HG02884 (cell line): ENCODE data around the gene UBL4B.
"Not testable (repeated sequence)": the region's sequence is repeated elsewhere in the genome, so short reads cannot be mapped to it uniquely, and the experiment has no call there.

Experiments
- ATAC-seq: cut with Tn5 transposase; IDR thresholded peaks from one replicate; pipeline ENCODE4 v1.9.1; 2021; ENCODE audit warnings: mild to moderate bottlenecking, moderate library complexity; ENCODE audit not compliant: unreplicated experiment

UBL4B gene

GRCh38 chr1:110112143-110112542 is at the start of gene UBL4B:
UBL4B (plus strand) TSS chr1:110112443; CDS start chr1:110112535, 92 bp downstream.
- ATAC-seq, result no peak

- ATAC-seq, result no peak
These were observed 49.6 kb upstream of the UBL4B start for GRCh38 chr1:110062612-110063011.

GRCh38 chr1:110063781-110064180 is 48.5 kb upstream of the UBL4B start:
- ATAC-seq, result no peak

DNA sequence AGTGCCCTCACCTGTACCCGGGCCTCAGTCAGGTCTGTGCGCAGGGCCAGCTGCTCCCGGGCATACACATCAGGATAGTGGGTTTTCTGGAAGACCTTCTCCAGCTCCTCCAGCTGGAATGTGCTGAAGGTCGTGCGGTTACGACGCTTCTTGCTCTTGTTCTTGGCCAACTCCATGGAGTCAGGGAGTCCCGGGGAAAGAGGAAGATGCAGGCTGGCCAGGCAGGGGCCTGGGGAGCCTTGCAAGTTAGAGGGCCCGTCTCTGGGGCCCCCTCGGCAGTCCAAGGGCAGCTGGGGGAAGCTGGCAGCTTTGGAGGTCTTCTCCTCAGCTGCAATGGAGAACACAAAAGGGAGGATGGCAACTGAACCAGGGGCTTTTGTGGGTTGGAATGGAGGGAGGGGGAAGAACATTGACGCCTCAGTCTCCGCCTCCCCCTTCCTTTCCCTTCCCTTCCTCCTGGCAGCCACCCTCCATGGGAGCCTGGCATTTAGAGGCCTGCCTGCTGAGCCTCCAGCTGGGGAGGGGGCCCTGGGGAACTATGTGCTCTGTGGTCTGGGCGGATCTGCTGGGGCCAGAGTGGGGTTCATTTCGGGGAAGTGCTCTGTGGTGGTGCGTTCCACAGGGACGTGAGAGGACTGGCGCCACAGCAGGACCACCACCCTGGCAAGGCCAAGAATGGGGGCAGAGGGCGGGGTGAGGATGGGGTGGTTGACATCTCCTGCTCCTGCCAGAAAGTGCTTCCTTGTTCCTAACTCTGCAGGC is 47.5 kb upstream of the UBL4B start:
- no peak for ATAC-seq

DNA sequence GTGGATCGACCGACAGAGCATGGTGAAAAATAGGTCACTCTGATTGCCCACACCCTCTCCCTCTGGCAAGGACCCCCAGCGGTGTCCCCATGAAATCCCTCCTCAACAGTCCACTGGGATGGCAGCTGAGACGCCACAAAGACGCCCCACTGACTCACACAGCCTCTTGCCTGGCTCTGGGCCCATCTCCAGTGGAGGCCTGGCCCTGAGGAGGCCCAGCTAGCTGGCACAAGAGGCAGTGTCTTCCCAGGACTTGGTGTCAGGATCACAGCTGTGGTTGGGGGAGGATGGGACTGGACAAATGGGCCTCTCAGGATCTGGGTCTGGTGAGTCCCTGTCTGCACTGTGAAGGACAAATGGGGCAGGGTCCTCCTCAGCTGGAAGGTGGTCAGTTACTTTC is 46.4 kb upstream of the UBL4B start:
- no peak for ATAC-seq

- ATAC-seq, result no peak
These were observed 44.8 kb upstream of the UBL4B start for GRCh38 chr1:110067479-110067892.

DNA sequence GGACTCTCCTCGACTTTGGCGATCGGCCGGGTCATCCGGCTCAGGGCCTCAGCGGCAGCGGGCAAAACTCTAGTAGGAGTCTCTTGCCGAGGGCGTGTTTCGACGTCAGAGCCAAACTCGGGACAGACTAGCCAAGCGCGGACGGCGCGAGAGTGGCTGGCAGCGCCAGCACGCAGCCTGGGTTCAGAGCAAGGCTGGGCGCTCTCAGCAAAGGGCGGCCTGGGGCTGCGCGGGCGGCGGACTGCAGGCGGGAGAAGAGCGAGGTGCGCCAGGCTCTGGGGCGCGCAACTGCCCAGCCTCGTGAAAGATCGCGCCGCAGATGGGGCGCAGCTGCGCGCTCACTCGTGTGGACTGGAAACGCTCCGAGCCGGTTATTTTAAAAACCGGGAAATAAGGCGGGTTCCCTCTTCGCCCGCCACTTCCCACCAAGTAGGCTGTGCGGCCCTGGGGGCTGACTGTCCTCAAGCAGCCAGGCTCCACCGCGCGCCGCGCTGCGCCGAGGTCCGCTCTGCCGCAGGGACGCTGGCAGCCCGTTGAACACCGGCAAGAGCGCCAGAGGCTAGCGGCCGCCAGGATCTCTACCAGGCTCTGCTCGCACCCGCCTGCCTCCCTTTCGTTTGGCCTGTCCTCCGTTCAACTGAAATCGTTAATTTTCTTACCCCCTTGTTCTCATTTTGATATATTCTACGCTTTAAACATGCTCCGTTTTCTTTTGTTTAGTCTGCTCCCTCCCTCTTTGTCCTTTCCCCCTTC is 44.2 kb upstream of the UBL4B start:
- ATAC-seq, result no peak

GRCh38 chr1:110068646-110069403 is 43.4 kb upstream of the UBL4B start:
- ATAC-seq, result no peak

GRCh38 chr1:110069404-110070281 is 42.6 kb upstream of the UBL4B start:
- no peak for ATAC-seq

DNA sequence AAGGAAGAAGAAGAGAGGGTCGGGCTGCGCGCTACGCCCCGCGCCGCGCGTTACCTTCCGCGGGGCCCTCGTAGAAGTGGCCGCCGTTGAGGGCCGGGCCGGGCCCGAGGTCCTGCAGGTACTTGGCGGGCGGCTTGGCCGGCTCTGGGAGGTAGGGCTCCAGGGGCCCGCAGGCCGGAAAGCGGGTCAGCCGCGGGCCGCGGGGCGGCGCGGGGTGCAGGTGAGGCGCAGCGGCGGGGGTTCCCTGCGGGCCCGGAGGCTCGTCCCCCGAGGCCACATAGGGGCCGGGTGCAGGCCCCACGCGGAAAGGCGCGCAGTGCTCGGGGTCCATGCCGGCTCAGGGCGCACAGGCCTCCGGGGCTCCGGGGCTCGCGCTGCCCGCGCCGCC is 42.0 kb upstream of the UBL4B start:
- ATAC-seq, result no peak

GRCh38 chr1:110070671-110071242 is 41.5 kb upstream of the UBL4B start, which contains the start of gene ALX3:
ALX3 (minus strand) TSS chr1:110070672; CDS start chr1:110070612, 60 bp downstream.
- no peak for ATAC-seq

DNA sequence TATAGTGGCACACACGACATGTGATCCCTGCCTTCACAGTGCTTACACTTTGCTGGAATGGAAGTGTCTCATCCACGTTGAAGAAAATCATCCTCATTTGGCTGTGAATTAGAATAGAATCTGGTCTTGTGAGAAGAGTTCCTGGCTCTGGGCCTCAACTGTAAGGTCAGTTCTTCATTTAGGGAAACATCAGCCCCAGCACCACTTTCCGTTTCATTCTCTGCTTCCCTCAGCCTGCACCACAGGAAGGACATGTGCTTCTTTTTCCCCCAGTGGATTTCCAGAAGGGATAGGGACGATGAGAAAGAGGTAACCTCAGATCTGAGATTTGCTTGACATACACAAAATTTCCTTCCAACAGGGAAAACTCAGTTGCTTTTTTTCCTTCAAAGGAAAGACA is 38.1 kb upstream of the UBL4B start:
- ATAC-seq, result no peak

DNA sequence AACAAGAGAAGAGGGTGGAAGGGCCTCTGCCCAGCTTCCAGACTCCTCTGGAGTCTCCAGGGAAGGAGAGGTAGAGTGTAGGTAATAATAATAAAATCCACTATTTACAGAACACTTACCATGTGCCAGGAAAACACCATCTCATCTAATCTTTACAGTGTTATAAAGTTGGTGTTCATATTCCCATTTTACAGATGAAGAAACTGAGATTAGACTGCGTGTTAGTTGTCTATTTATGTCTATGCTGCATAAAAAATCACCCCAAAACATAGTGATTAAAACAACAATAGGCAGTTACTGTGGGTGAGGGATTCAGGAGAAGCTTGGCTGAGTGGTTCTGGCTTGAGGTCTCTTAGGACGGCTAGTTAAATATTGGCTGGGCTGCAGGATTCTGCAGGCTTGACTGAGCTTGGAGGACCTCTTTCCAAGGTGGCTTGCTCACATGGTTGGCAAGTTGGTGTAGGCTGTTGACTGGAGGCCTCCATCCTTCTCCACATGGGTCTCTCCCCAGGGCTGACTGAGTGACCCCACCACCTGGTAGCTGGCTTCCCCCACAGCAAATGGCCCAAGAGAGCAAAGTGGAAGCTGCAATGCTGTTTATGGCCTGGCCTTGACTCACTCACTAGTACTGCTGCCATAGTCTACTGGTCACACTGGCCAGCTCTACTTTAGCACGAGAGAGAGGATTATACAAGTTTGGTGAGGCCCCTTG is 35.3 kb upstream of the UBL4B start:
- no peak for ATAC-seq

DNA sequence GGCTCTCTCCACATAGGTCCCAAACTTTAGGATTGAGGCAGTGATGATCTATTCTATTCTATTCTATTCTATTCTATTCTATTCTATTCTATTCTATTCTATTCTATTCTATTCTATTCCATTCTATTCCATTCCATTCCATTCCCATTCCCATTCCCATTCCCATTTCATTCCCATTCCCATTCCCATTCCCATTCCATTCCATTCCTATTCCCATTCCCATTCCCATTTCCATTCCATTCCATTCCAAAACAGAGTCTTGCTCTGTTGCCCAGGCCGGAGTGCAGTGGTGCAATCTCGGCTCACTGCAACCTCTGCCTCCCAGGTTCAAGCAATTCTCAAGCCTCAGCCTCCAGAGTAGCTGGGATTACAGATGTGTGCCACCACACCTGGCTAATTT is 32.2 kb upstream of the UBL4B start:
- ATAC-seq, result not testable (repeated sequence)

DNA sequence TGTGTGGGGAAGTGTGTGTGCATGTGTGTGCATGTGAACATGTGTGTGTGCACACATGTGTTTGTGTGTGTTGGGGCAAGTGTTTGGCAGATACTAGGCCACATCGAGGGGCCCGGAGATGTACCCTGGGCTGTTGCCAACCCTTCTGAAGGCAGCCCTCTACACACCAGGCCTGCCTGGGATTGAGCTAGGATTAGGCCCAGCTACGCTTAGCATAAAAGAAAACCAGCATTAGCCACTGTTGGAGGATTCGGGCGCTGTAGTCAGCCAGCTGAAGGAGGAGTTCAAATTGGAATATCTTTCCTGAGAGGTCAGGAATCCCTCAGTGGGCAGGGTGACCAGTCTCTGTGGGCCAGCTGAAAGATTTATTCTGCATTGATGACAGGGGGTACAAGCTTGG is 31.2 kb upstream of the UBL4B start:
- ATAC-seq, result no peak

DNA sequence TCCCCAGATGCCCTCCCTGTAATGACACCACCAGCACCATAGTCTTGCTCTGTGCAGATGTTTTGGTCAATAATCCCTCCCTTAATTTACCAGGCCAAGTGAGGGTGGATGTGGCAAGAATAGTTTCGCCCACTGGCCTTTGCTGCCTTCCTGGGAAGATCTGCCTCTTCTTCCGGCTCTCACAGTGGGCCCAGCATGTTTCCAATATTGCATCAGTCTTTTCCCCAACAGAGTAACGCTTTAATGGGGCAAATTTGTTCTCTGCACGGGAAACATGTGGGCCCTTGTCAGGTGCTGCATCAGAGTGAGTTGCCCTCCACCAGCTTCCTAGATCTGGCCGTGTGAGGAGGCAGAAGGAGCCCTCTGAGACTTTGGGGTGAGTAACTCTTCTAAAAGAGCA is 29.8 kb upstream of the UBL4B start:
- ATAC-seq, result no peak

- no peak for ATAC-seq
These were observed 29.0 kb upstream of the UBL4B start for GRCh38 chr1:110083061-110083865.

DNA sequence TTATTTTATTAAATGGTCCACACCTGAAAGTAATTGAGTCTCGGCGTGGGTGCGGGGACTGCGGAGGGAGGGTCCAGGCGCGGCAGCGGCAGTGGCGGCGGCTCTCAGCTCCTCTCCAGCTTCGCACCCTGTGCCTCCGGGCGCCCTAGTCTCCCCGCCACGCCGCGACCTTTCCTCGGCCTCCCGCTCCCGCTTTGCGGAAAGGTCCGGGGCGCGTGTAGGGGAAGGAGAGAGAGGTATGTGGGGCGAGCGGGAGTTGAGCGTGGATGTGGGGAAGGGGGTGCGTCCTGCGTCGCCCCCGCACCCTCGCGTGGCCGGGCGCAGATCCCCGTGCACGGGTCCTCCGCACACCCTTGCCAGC is 28.4 kb upstream of the UBL4B start:
- ATAC-seq, result no peak
